Upper lobe of left lung (tissue), 4 donors: ENCODE results near the gene KIF26B.

Source experiments
- CTCF ChIP-seq, 6 experiments: fragments of 450-650 bp in 4 of 6; fragments of 200-600 bp in 2 of 6; sonication (generic) in 2 of 6; IDR thresholded peaks; one replicate each; pipeline ENCODE4 v1.5.1; 2016 to 2019; ENCODE audit warnings: antibody characterized with exemption in 6 of 6
- POLR2A ChIP-seq, 4 donors: fragments of 450-650 bp; IDR thresholded peaks; one replicate each; pipeline ENCODE4 v1.5.1; 2016 to 2017; ENCODE audit warnings: antibody characterized with exemption in 4 of 4, mild to moderate bottlenecking in 2 of 4

- TF ChIP-seq CTCF (IDR thresholded peaks at IDR 0.05): no peak
- no peak for TF ChIP-seq POLR2A (IDR thresholded peaks at IDR 0.05)
These were observed 233.9 kb downstream of the KIF26B start for GRCh38 chr1:245388687-245389086.
